GM23338 (cell line): ENCODE data around the gene CYSTM1. TPM values are rescaled to one million over a fixed set of nuclear protein-coding genes. Genes with fewer than 3 reads are reported as not detected.

Experiments used
- ATAC-seq: fragments of 200-7000 bp; cut with Tn5 transposase; 3 replicates; pipeline ENCODE4 v1.9.1; 2020
- DNase-seq: peaks from one replicate; pipeline ENCODE4 v3.0.0-alpha.2; 2015; ENCODE audit warnings: low spot score
- H2AFZ ChIP-seq: fragments of 200-600 bp; sonication (generic); 2 replicates; pipeline ENCODE4 v1.8.0; 2016; ENCODE audit warnings: antibody characterized with exemption, mild to moderate bottlenecking, moderate library complexity
- H3F3A ChIP-seq: fragments of 200-600 bp; sonication (generic); replicated peaks from 2 replicates; pipeline ENCODE4 v1.8.0; 2017; ENCODE audit warnings: antibody characterized with exemption, mixed run types, low read depth
- H3K27ac ChIP-seq: fragments of 200-600 bp; sonication (generic); 2 replicates; pipeline ENCODE4 v1.6.1; 2016; ENCODE audit warnings: low read depth
- H3K27me3 ChIP-seq: fragments of 200-600 bp; sonication (generic); 2 replicates; pipeline ENCODE4 v1.8.0; 2016; ENCODE audit warnings: mild to moderate bottlenecking, mixed run types, moderate library complexity; ENCODE audit not compliant: insufficient read depth
- H3K36me3 ChIP-seq: fragments of 200-600 bp; sonication (generic); 2 replicates; pipeline ENCODE4 v1.8.0; 2016; ENCODE audit warnings: mild to moderate bottlenecking; ENCODE audit not compliant: insufficient read depth
- H3K4me1 ChIP-seq: fragments of 200-600 bp; sonication (generic); 2 replicates; pipeline ENCODE4 v1.8.0; 2016; ENCODE audit warnings: mild to moderate bottlenecking, moderate library complexity; ENCODE audit not compliant: insufficient read depth
- H3K4me2 ChIP-seq: fragments of 200-600 bp; sonication (generic); 2 replicates; pipeline ENCODE4 v1.7.1; 2017; ENCODE audit warnings: mixed run types
- H3K4me3 ChIP-seq: fragments of 200-600 bp; sonication (generic); 2 replicates; pipeline ENCODE4 v1.6.1; 2016; ENCODE audit warnings: mixed run types
- H3K79me2 ChIP-seq: fragments of 200-600 bp; sonication (generic); replicated peaks from 2 replicates; pipeline ENCODE4 v1.8.0; 2017; ENCODE audit warnings: mild to moderate bottlenecking; ENCODE audit not compliant: insufficient read depth
- H3K9me2 ChIP-seq: fragments of 200-600 bp; sonication (generic); 2 replicates; pipeline ENCODE4 v1.8.0; 2017; ENCODE audit not compliant: insufficient read depth
- H4K20me1 ChIP-seq: fragments of 200-600 bp; sonication (generic); replicated peaks from 2 replicates; pipeline ENCODE4 v1.8.0; 2017; ENCODE audit warnings: mild to moderate bottlenecking; ENCODE audit not compliant: insufficient read depth
- H3K27ac Mint-ChIP-seq: 2 replicates; pipeline ENCODE4 v1.8.0; 2020; ENCODE audit warnings: inconsistent platforms, mild to moderate bottlenecking, moderate library complexity, mixed read lengths
- H3K27me3 Mint-ChIP-seq: 3 replicates; pipeline ENCODE4 v1.8.0; 2022; ENCODE audit warnings: low read depth, mild to moderate bottlenecking, moderate library complexity, mixed read lengths, inconsistent platforms; ENCODE audit not compliant: insufficient read depth, poor library complexity
- H3K36me3 Mint-ChIP-seq: 3 replicates; pipeline ENCODE4 v1.8.0; 2021; ENCODE audit warnings: low read depth, mild to moderate bottlenecking, inconsistent platforms, moderate library complexity, mixed read lengths
- H3K4me1 Mint-ChIP-seq: 3 replicates; pipeline ENCODE4 v1.8.0; 2020; ENCODE audit warnings: mild to moderate bottlenecking, inconsistent platforms, mixed read lengths
- H3K4me3 Mint-ChIP-seq: 3 replicates; pipeline ENCODE4 v1.8.0; 2021; ENCODE audit warnings: moderate library complexity, mild to moderate bottlenecking, inconsistent platforms, mixed read lengths
- H3K9me3 Mint-ChIP-seq: 3 replicates; pipeline ENCODE4 v1.8.0; 2020; ENCODE audit warnings: moderate library complexity, mild to moderate bottlenecking, inconsistent platforms, mixed read lengths
- CREB1 ChIP-seq: fragments of 250-450 bp; sonication (Bioruptor Pico); IDR thresholded peaks from 2 replicates; pipeline ENCODE4 v1.5.0; 2020; ENCODE audit warnings: low read depth, mild to moderate bottlenecking, moderate library complexity
- ETS1 ChIP-seq: IDR thresholded peaks from 2 replicates; pipeline ENCODE4 v1.6.1; 2016; ENCODE audit warnings: antibody characterized with exemption
- EZH2 ChIP-seq: fragments of 200-600 bp; sonication (generic); IDR thresholded peaks from one replicate; pipeline ENCODE4 v1.8.0; 2017; ENCODE audit warnings: antibody characterized with exemption, mild to moderate bottlenecking, low read depth; ENCODE audit not compliant: unreplicated experiment
- JUNB ChIP-seq: IDR thresholded peaks from one replicate; pipeline ENCODE4 v1.6.1; 2016; ENCODE audit warnings: antibody characterized with exemption; ENCODE audit not compliant: unreplicated experiment
- NANOG ChIP-seq: IDR thresholded peaks from 2 replicates; pipeline ENCODE4 v1.6.1; 2016; ENCODE audit warnings: antibody characterized with exemption, borderline replicate concordance
- POLR2AphosphoS5 ChIP-seq: IDR thresholded peaks from 2 replicates; pipeline ENCODE4 v1.6.1; 2016; ENCODE audit warnings: antibody characterized with exemption, low read depth
- STAT1 ChIP-seq: IDR thresholded peaks from one replicate; pipeline ENCODE4 v1.6.1; 2016; ENCODE audit warnings: antibody characterized with exemption; ENCODE audit not compliant: unreplicated experiment
- ZNF114 ChIP-seq: fragments of 250-450 bp; sonication (Bioruptor Pico); IDR thresholded peaks from 2 replicates; pipeline ENCODE4 v1.5.0; 2020; ENCODE audit warnings: mild to moderate bottlenecking, moderate library complexity
- ZNF331 ChIP-seq: fragments of 250-450 bp; sonication (Bioruptor Pico); IDR thresholded peaks from 2 replicates; pipeline ENCODE4 v1.5.0; 2020; ENCODE audit warnings: low read depth, mild to moderate bottlenecking, moderate library complexity
- polyA plus RNA-seq: library from polyadenylated mRNA; unstranded; fragments of >200 nt; fragmentation: Nextera tagmentation; extraction: Ambion mirVana; gene quantifications from 2 replicates; pipeline ENCODE4 v1.2.1, GENCODE V29; 2016
- total RNA-seq: library from RNA; depleted of rRNA; stranded (reverse); fragments of >200 nt; shearing (Covaris generic); gene quantifications from 2 replicates; pipeline ENCODE4 v1.2.3, GENCODE V29; 2014
- TF ChIP-seq, protein P1 (sequence below): IDR thresholded peaks from one replicate; pipeline ENCODE4 v1.6.1; 2018; ENCODE audit warnings: antibody characterized with exemption; ENCODE audit not compliant: unreplicated experiment
- TF ChIP-seq, protein P2 (sequence below), 2 experiments: fragments of 200-600 bp in 1 of 2; sonication (generic) in 1 of 2; conservative IDR thresholded peaks; 2 replicates each; pipeline versions ENCODE4 v1.5.1 to v1.6.1; 2016 to 2017; ENCODE audit warnings: antibody characterized with exemption in 2 of 2, low read depth in 2 of 2, mild to moderate bottlenecking in 2 of 2, moderate library complexity in 1 of 2

The CYSTM1 gene
- total and polyA plus RNA-seq, 2 experiments from 2014 or later = 14.4 to 46.0 TPM

GRCh38 chr5:140245341-140245740, 70.4 kb downstream of the CYSTM1 start:
- H4K20me1 ChIP-seq = peaks cover 7% of the 10 kb centered on the region
- no peaks in the 10 kb centered on the region for H3K36me3 ChIP-seq
- H3K4me3 Mint-ChIP-seq = peak overlapping the region; percentile 6; the same call in 1 of the 3 replicates
- H3F3A ChIP-seq = peaks cover 12% of the 10 kb centered on the region; the same call in 1 of the 2 replicates
- no peak overlapping the region for H3K27ac ChIP-seq
- H3K9me3 Mint-ChIP-seq = no peaks in the 10 kb centered on the region
- peaks cover 20% of the 10 kb centered on the region for H3K36me3 Mint-ChIP-seq
- 0 out of 2 replicates have a peak overlapping the region, but pooled peaks have one; percentile 32 for H3K4me2 ChIP-seq
- DNase-seq (no peak), ATAC-seq (no peak)
- H3K9me2 ChIP-seq = no peaks in the 10 kb centered on the region
- H3K79me2 ChIP-seq = peaks cover 24% of the 10 kb centered on the region; the same call in 1 of the 2 replicates
- no peak overlapping the region for H3K4me3 ChIP-seq
- H2AFZ ChIP-seq = no peak overlapping the region
- TF ChIP-seq JUNB (no peak), ZNF331 (no peak), ETS1 (no peak), CREB1 (no peak), ZNF114 (CRISPR knock-in tag) (no peak), POLR2AphosphoS5 (no peak)
- TF ChIP-seq, protein P1, sequence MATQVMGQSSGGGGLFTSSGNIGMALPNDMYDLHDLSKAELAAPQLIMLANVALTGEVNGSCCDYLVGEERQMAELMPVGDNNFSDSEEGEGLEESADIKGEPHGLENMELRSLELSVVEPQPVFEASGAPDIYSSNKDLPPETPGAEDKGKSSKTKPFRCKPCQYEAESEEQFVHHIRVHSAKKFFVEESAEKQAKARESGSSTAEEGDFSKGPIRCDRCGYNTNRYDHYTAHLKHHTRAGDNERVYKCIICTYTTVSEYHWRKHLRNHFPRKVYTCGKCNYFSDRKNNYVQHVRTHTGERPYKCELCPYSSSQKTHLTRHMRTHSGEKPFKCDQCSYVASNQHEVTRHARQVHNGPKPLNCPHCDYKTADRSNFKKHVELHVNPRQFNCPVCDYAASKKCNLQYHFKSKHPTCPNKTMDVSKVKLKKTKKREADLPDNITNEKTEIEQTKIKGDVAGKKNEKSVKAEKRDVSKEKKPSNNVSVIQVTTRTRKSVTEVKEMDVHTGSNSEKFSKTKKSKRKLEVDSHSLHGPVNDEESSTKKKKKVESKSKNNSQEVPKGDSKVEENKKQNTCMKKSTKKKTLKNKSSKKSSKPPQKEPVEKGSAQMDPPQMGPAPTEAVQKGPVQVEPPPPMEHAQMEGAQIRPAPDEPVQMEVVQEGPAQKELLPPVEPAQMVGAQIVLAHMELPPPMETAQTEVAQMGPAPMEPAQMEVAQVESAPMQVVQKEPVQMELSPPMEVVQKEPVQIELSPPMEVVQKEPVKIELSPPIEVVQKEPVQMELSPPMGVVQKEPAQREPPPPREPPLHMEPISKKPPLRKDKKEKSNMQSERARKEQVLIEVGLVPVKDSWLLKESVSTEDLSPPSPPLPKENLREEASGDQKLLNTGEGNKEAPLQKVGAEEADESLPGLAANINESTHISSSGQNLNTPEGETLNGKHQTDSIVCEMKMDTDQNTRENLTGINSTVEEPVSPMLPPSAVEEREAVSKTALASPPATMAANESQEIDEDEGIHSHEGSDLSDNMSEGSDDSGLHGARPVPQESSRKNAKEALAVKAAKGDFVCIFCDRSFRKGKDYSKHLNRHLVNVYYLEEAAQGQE = no peak
- peaks cover 43% of the 10 kb centered on the region for H3K4me1 Mint-ChIP-seq
- H3K27me3 ChIP-seq = no peaks in the 10 kb centered on the region
- peaks cover 26% of the 10 kb centered on the region for H3K4me1 ChIP-seq
- H3K27me3 Mint-ChIP-seq = peaks cover 29% of the 10 kb centered on the region
- H3K27ac Mint-ChIP-seq = no peak overlapping the region

GRCh38 chr5:140245926-140246325, 70.9 kb downstream of the CYSTM1 start:
- no peaks in the 10 kb centered on the region for H3K36me3 ChIP-seq
- H3K4me3 ChIP-seq = no peak overlapping the region
- Mint-ChIP-seq H3K27me3 (peaks cover 27% of the 10 kb centered on the region), H3K4me1 (peaks cover 42% of the 10 kb centered on the region), H3K36me3 (peaks cover 20% of the 10 kb centered on the region), H3K9me3 (no peaks in the 10 kb centered on the region), H3K27ac (0 out of 2 replicates have a peak overlapping the region, but pooled peaks have one; percentile 57), H3K4me3 (no peak overlapping the region)
- no peak for ATAC-seq
- no peaks in the 10 kb centered on the region for H3K9me2 ChIP-seq
- H4K20me1 ChIP-seq = peaks cover 7% of the 10 kb centered on the region
- H3K27ac ChIP-seq = peak overlapping the region; percentile 76; the same call in 1 of the 2 replicates
- H3K4me1 ChIP-seq = peaks cover 26% of the 10 kb centered on the region
- no peaks in the 10 kb centered on the region for H3K27me3 ChIP-seq
- H2AFZ ChIP-seq = no peak overlapping the region
- peaks cover 30% of the 10 kb centered on the region; the same call in 1 of the 2 replicates for H3K79me2 ChIP-seq
- no peak overlapping the region for H3K4me2 ChIP-seq
- no peak for DNase-seq
- peaks cover 12% of the 10 kb centered on the region; the same call in 1 of the 2 replicates for H3F3A ChIP-seq
- TF ChIP-seq, protein P2, sequence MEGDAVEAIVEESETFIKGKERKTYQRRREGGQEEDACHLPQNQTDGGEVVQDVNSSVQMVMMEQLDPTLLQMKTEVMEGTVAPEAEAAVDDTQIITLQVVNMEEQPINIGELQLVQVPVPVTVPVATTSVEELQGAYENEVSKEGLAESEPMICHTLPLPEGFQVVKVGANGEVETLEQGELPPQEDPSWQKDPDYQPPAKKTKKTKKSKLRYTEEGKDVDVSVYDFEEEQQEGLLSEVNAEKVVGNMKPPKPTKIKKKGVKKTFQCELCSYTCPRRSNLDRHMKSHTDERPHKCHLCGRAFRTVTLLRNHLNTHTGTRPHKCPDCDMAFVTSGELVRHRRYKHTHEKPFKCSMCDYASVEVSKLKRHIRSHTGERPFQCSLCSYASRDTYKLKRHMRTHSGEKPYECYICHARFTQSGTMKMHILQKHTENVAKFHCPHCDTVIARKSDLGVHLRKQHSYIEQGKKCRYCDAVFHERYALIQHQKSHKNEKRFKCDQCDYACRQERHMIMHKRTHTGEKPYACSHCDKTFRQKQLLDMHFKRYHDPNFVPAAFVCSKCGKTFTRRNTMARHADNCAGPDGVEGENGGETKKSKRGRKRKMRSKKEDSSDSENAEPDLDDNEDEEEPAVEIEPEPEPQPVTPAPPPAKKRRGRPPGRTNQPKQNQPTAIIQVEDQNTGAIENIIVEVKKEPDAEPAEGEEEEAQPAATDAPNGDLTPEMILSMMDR (conservative IDR thresholded peaks at IDR 0.05; ENCODE audit: low read depth in 2 of 2) = no peak
- TF ChIP-seq ZNF331 (no peak), STAT1 (no peak), NANOG (no peak), ZNF114 (CRISPR knock-in tag) (no peak), EZH2 (no peak), CREB1 (no peak), JUNB (no peak)
